ENCODE data around the gene GRIA2.

The GRIA2 gene

DNA sequence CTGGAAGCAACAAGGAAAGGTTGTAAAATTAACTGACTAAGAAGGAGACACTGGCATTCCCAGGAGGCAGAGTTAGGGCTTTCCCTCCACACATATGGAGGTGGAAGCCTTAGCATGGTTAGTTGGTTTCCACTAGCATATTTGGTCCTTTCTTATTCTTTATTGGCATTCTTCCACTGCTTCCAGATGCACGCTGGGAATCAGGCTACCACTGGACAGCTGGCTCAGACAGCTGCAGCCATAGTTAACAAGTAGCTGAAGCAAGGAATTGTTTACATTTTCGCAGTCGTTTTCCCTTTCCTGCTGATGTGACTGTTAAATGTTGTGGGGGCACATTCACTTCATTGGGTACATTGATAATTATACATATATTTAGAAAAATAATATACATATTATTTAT lies 169.2 kb downstream of the GRIA2 start:
- no peak overlapping the region for H3K4me3 ChIP-seq (ENCODE audit: control insufficient read depth, low read depth, low read length)
- no peak for TF ChIP-seq CTCF (IDR thresholded peaks at IDR 0.05; ENCODE audit: control insufficient read depth, insufficient read depth, low read depth, low read length, missing control alignments)
- DNase-seq (ENCODE audit: low read depth) = no peak

DNA sequence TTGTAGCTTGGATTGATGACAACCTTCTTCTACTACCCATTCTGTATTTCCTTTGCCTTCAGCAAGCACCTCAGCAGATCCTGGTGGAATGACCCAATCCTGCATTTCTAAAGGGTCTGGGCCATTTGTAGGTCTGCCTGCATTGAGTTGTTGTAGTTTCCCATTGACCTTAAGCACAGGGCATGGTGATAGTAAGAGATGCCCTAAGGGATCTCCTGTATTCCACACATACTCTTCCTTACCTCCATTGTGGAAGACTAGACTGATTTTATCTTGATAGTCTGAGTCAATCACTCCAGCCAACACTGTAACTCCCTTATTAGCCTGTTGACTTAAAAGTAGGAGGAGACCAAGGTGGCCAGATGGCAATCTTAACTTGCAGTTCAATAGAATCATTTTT lies 184.5 kb downstream of the GRIA2 start:
- H3K4me3 ChIP-seq (ENCODE audit: control insufficient read depth, low read depth, low read length) = no peak overlapping the region
- no peak for TF ChIP-seq CTCF (IDR thresholded peaks at IDR 0.05; ENCODE audit: control insufficient read depth, insufficient read depth, low read depth, low read length, missing control alignments)
- DNase-seq (ENCODE audit: low read depth) = no peak

All from AG09309 (cell line).